K562 (cell line): ENCODE measurements around the gene MX1. TPM values are rescaled to one million over a fixed set of nuclear protein-coding genes. Genes with fewer than 3 reads are reported as not detected.
A peak's percentile ranks its signal among the peaks of the same experiment; 100 is the strongest.
"Not testable (repeated sequence)": the region's sequence is repeated elsewhere in the genome, so short reads cannot be mapped to it uniquely, and the experiment has no call there.

Experiments used
- ATAC-seq: fragments of 200-7000 bp; cut with Tn5 transposase; 3 replicates; pipeline ENCODE4 v1.9.1; 2020; ENCODE audit warnings: moderate library complexity
- BruUV-seq: library from RNA; stranded (reverse); fragments of 400-500 nt; replicated peaks from 2 replicates; lab custom pipeline; 2021; lab: Mats Ljungman, UMichigan
- CTCF ChIA-PET: fragments of 300-600 bp; formaldehyde crosslinking; extraction: SDS; loops from one replicate; lab custom pipeline; 2021; ENCODE audit warnings: low intra/inter-chr PET ratio; lab: Yijun Ruan, JAX
- POLR2A ChIA-PET: fragments of 300-600, 350-650 bp; sonication (Branson Sonifier 250); formaldehyde crosslinking; extraction: SDS; loops from one replicate; lab custom pipeline; 2021; ENCODE audit warnings: antibody characterized with exemption, inconsistent platforms; lab: Yijun Ruan, JAX
- DNase-seq, 4 experiments: peaks; one replicate each; pipeline versions ENCODE4 v3.0.0 to v3.0.0-alpha.2; 2011 to 2018; ENCODE audit warnings: low spot score in 3 of 4, mixed read lengths in 3 of 4; ENCODE audit errors: extremely low read depth in 1 of 4
- FAIRE-seq: peaks from 2 replicates; lab custom pipeline; 2011; peaks lifted over from hg19 to GRCh38; lab: Jason Lieb, UNC
- H2AFZ ChIP-seq: 2 replicates; pipeline ENCODE4 v1.6.0; 2011; ENCODE audit warnings: low read depth, low read length, control low read depth, inconsistent platforms
- H3K27ac ChIP-seq: fragments of 200-600 bp; 3 replicates; pipeline ENCODE4 v1.8.0; 2011; ENCODE audit warnings: low read depth, mild to moderate bottlenecking, control low read depth, inconsistent platforms, low read length, moderate library complexity, mixed read lengths; ENCODE audit errors: extremely low read depth
- H3K27me3 ChIP-seq, 2 experiments: fragments of 300-600 bp in 1 of 2; 2 replicates in 1 of 2; 3 replicates in 1 of 2; pipeline versions ENCODE4 v1.6.0 to v1.8.0; 2011; ENCODE audit warnings: inconsistent platforms in 2 of 2, low read length in 2 of 2, mild to moderate bottlenecking in 1 of 2, mixed read lengths in 1 of 2, moderate library complexity in 1 of 2; ENCODE audit not compliant: control insufficient read depth in 2 of 2, insufficient read depth in 2 of 2
- H3K36me3 ChIP-seq: fragments of 300-600 bp; 3 replicates; pipeline ENCODE4 v1.8.0; 2011; ENCODE audit warnings: mild to moderate bottlenecking, low read length, inconsistent platforms; ENCODE audit not compliant: control insufficient read depth, insufficient read depth
- H3K4me1 ChIP-seq, 2 experiments: fragments of 200-600 bp in 1 of 2; replicated peaks in 1 of 2; 2 replicates in 1 of 2; 3 replicates in 1 of 2; pipeline versions ENCODE4 v1.5.1 to v1.8.0; 2011; ENCODE audit warnings: inconsistent platforms in 2 of 2, low read length in 2 of 2, mild to moderate bottlenecking in 1 of 2, mixed read lengths in 1 of 2, moderate library complexity in 1 of 2; ENCODE audit not compliant: control insufficient read depth in 2 of 2, insufficient read depth in 2 of 2
- H3K4me2 ChIP-seq: 2 replicates; pipeline ENCODE4 v1.6.1; 2011; ENCODE audit warnings: low read length, control low read depth, inconsistent platforms, mixed read lengths; ENCODE audit not compliant: insufficient read depth
- H3K4me3 ChIP-seq: fragments of 200-600 bp; sonication (generic), shearing (Covaris generic); 2 replicates; pipeline ENCODE4 v1.5.1; 2016; ENCODE audit warnings: control low read depth, inconsistent platforms
- H3K79me2 ChIP-seq: fragments of 200-600 bp; 3 replicates; pipeline ENCODE4 v1.8.0; 2011; ENCODE audit warnings: low read length, inconsistent platforms; ENCODE audit not compliant: control insufficient read depth, insufficient read depth
- H3K9ac ChIP-seq, 2 experiments: 2 replicates each; pipeline versions ENCODE4 v1.6.0 to v1.6.1; 2011; ENCODE audit warnings: low read depth in 2 of 2, low read length in 2 of 2, control low read depth in 1 of 2, inconsistent platforms in 1 of 2, mild to moderate bottlenecking in 1 of 2, mixed read lengths in 1 of 2; ENCODE audit not compliant: insufficient read depth in 1 of 2
- H3K9me1 ChIP-seq: one replicate; pipeline ENCODE4 v1.6.0; 2011; ENCODE audit warnings: inconsistent platforms, mild to moderate bottlenecking, low read length, moderate library complexity; ENCODE audit not compliant: control insufficient read depth, insufficient read depth
- H3K9me3 ChIP-seq: replicated peaks from 2 replicates; pipeline ENCODE4 v1.5.1; 2011; ENCODE audit warnings: low read depth, low read length, inconsistent platforms; ENCODE audit not compliant: control insufficient read depth, insufficient read depth
- H4K20me1 ChIP-seq: replicated peaks from 2 replicates; pipeline ENCODE4 v1.6.1; 2011; ENCODE audit warnings: low read length, inconsistent platforms, mixed read lengths; ENCODE audit not compliant: control insufficient read depth, insufficient read depth
- CTCF ChIP-seq, 3 experiments: IDR thresholded peaks in 2 of 3; conservative IDR thresholded peaks in 1 of 3; 2 replicates each; pipeline ENCODE4 v1.5.1; 2011 to 2012; ENCODE audit warnings: low read length in 3 of 3, mild to moderate bottlenecking in 3 of 3, control low read depth in 2 of 3, improper control_type of control experiment in 1 of 3, inconsistent platforms in 1 of 3, low read depth in 1 of 3, mixed read lengths in 1 of 3, moderate library complexity in 1 of 3; ENCODE audit not compliant: insufficient read depth in 2 of 3
- HDAC1 ChIP-seq, 2 experiments: fragments of 450-650 bp; IDR thresholded peaks; 2 replicates each; pipeline ENCODE4 v1.6.1; 2016 to 2017; ENCODE audit warnings: inconsistent platforms in 1 of 2, mild to moderate bottlenecking in 1 of 2, moderate library complexity in 1 of 2
- WGBS: fragments of 100-300 bp; shearing (Covaris generic); methylation state at CpG from one replicate; pipeline ENCODE4 v1.1.6; 2016; ENCODE audit warnings: low coverage, mixed read lengths; ENCODE audit not compliant: insufficient coverage; ENCODE audit errors: missing lambda C conversion rate; 5-methylcytosine and 5-hydroxymethylcytosine counted together
- in situ Hi-C: fragments of 300-500 bp; cut with MboI; formaldehyde crosslinking; loops from 4 replicates; pipeline ENCODE4 v1.15.0; 2018; ENCODE audit warnings: inconsistent platforms, mixed read lengths
- intact Hi-C: fragments of 100-400 bp; cut with micrococcal nuclease; formaldehyde crosslinking; loops from 2 replicates; pipeline ENCODE4 v1.14.2; 2022
- polyA plus RNA-seq, 8 experiments: library from polyadenylated mRNA; depleted of rRNA in 4 of 8; stranded (reverse) in 5 of 8; unstranded in 3 of 8; fragments of >200 nt; fragmentation: Nextera tagmentation in 2 of 8; fragmentation: Illumina TruSeq in 1 of 8; extraction: Ambion mirVana in 2 of 8; extraction: Trizol in 1 of 8; gene quantifications; 2 replicates each; pipeline versions ENCODE4 v1.2.1 to v1.2.3, GENCODE V29; 2011 to 2014; ENCODE audit warnings: inconsistent platforms in 1 of 8, missing spikeins in 1 of 8
- total RNA-seq, 7 experiments: library from RNA; depleted of rRNA in 6 of 7; stranded (reverse); fragments of >200 nt in 6 of 7; fragmentation: Illumina TruSeq in 2 of 7; extraction: Trizol in 2 of 7; gene quantifications; 2 replicates each; pipeline versions ENCODE4 v1.2.1 to v1.2.3, GENCODE V29; 2011 to 2021; ENCODE audit warnings: low replicate concordance in 1 of 7

Gene MX1
- total and polyA plus RNA-seq, 9 of the 15 experiments (the other 6 are each of a cell fraction or from before 2014, with no cell fraction given): 0.07 to 0.51 (median 0.21) TPM; not detected in 5

- TF ChIP-seq CTCF (IDR thresholded peaks at IDR 0.05 in 2 of 3, conservative IDR thresholded peaks at IDR 0.05 in 1 of 3; ENCODE audit: insufficient read depth in 2 of 3, low read depth in 1 of 3, low read length in 3 of 3) (no peak), HDAC1 (IDR thresholded peaks at IDR 0.05) (no peak)
Measured at GRCh38 chr21:41422546-41423304, 3.3 kb upstream of the MX1 start (continued).

- ATAC-seq, H3K9me3 ChIP-seq, FAIRE-seq, H4K20me1 ChIP-seq, intact Hi-C loops, H3K9ac ChIP-seq, DNase-seq, H3K79me2 ChIP-seq, H3K4me3 ChIP-seq, H3K9me1 ChIP-seq, H3K36me3 ChIP-seq, CTCF ChIA-PET, BruUV-seq, in situ Hi-C loops, H3K4me2 ChIP-seq, H3K27ac ChIP-seq: not testable (repeated sequence)
- WGBS: 0% methylated on average over 5 of the region's 5 CpGs
- peaks cover 0 to 15% of the 10 kb centered on the region in 2 experiments; a peak in 2 of 5 replicates for H3K4me1 ChIP-seq
- POLR2A ChIA-PET: interaction anchor here (0.6 kb wide), 1 partner anchor 1890 kb away, joined by 3 read pairs; no protein-coding TSS in a partner anchor
- H2AFZ ChIP-seq: peak overlapping the region; percentile 65; the same call in 1 of the 2 replicates
- peaks cover 15 to 40% of the 10 kb centered on the region in 2 experiments; a peak in 4 of 5 replicates for H3K27me3 ChIP-seq
Measured at GRCh38 chr21:41423305-41423636, 2.8 kb upstream of the MX1 start.
